Gastrocnemius medialis (tissue), 4 donors: Measurements from ENCODE around the gene SH2D4B.

ENCODE experiments used
- POLR2A ChIP-seq, 2 donors: fragments of 450-650 bp; IDR thresholded peaks; one replicate each; pipeline ENCODE4 v1.6.1; 2017; ENCODE audit warnings: antibody characterized with exemption in 2 of 2, mild to moderate bottlenecking in 2 of 2, moderate library complexity in 2 of 2
- TF ChIP-seq, protein P1 (sequence below), 5 experiments: fragments of 450-650 bp in 3 of 5; fragments of 200-600 bp in 2 of 5; sonication (generic) in 2 of 5; IDR thresholded peaks in 4 of 5; conservative IDR thresholded peaks in 1 of 5; 1 replicate in 4 of 5; 2 replicates in 1 of 5; pipeline ENCODE4 v1.5.1; 2016 to 2019; ENCODE audit warnings: antibody characterized with exemption in 5 of 5, mild to moderate bottlenecking in 3 of 5, moderate library complexity in 3 of 5

DNA sequence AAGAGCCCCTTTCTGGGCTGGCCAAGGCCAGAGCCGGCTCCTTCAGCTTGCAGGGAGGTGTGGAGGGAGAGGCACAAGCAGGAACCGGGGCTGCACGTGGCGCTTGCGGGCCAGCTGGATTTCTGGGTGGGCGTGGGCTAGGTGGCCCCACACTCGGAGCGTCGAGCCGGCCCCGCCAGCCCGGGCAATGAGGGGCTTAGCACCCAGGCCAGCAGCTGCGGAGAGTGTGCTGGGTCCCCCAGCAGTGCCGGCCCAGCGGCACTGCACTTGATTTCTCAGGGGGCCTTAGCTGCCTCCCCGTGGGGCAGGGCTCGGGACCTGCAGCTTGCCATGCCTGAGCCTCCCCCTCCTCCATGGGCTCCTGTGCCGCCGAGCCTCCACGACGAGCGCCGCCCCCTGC is 48.1 kb downstream of the SH2D4B start:
- TF ChIP-seq, protein P1, sequence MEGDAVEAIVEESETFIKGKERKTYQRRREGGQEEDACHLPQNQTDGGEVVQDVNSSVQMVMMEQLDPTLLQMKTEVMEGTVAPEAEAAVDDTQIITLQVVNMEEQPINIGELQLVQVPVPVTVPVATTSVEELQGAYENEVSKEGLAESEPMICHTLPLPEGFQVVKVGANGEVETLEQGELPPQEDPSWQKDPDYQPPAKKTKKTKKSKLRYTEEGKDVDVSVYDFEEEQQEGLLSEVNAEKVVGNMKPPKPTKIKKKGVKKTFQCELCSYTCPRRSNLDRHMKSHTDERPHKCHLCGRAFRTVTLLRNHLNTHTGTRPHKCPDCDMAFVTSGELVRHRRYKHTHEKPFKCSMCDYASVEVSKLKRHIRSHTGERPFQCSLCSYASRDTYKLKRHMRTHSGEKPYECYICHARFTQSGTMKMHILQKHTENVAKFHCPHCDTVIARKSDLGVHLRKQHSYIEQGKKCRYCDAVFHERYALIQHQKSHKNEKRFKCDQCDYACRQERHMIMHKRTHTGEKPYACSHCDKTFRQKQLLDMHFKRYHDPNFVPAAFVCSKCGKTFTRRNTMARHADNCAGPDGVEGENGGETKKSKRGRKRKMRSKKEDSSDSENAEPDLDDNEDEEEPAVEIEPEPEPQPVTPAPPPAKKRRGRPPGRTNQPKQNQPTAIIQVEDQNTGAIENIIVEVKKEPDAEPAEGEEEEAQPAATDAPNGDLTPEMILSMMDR (IDR thresholded peaks at IDR 0.05 in 4 of 5, conservative IDR thresholded peaks at IDR 0.05 in 1 of 5) = no peak
- no peak for TF ChIP-seq POLR2A (IDR thresholded peaks at IDR 0.05)
